GM23338 (cell line): ENCODE measurements around the gene RUNX1. TPM values are rescaled to one million over a fixed set of nuclear protein-coding genes. Genes with fewer than 3 reads are reported as not detected.

ENCODE experiments used
- ATAC-seq: fragments of 200-7000 bp; cut with Tn5 transposase; 3 replicates; pipeline ENCODE4 v1.9.1; 2020
- DNase-seq: peaks from one replicate; pipeline ENCODE4 v3.0.0-alpha.2; 2015; ENCODE audit warnings: low spot score
- H2AFZ ChIP-seq: fragments of 200-600 bp; sonication (generic); 2 replicates; pipeline ENCODE4 v1.8.0; 2016; ENCODE audit warnings: antibody characterized with exemption, mild to moderate bottlenecking, moderate library complexity
- H3F3A ChIP-seq: fragments of 200-600 bp; sonication (generic); replicated peaks from 2 replicates; pipeline ENCODE4 v1.8.0; 2017; ENCODE audit warnings: antibody characterized with exemption, mixed run types, low read depth
- H3K27ac ChIP-seq: fragments of 200-600 bp; sonication (generic); 2 replicates; pipeline ENCODE4 v1.6.1; 2016; ENCODE audit warnings: low read depth
- H3K27me3 ChIP-seq: fragments of 200-600 bp; sonication (generic); 2 replicates; pipeline ENCODE4 v1.8.0; 2016; ENCODE audit warnings: mild to moderate bottlenecking, mixed run types, moderate library complexity; ENCODE audit not compliant: insufficient read depth
- H3K36me3 ChIP-seq: fragments of 200-600 bp; sonication (generic); 2 replicates; pipeline ENCODE4 v1.8.0; 2016; ENCODE audit warnings: mild to moderate bottlenecking; ENCODE audit not compliant: insufficient read depth
- H3K4me1 ChIP-seq: fragments of 200-600 bp; sonication (generic); 2 replicates; pipeline ENCODE4 v1.8.0; 2016; ENCODE audit warnings: mild to moderate bottlenecking, moderate library complexity; ENCODE audit not compliant: insufficient read depth
- H3K4me2 ChIP-seq: fragments of 200-600 bp; sonication (generic); 2 replicates; pipeline ENCODE4 v1.7.1; 2017; ENCODE audit warnings: mixed run types
- H3K4me3 ChIP-seq: fragments of 200-600 bp; sonication (generic); 2 replicates; pipeline ENCODE4 v1.6.1; 2016; ENCODE audit warnings: mixed run types
- H3K79me2 ChIP-seq: fragments of 200-600 bp; sonication (generic); replicated peaks from 2 replicates; pipeline ENCODE4 v1.8.0; 2017; ENCODE audit warnings: mild to moderate bottlenecking; ENCODE audit not compliant: insufficient read depth
- H3K9me2 ChIP-seq: fragments of 200-600 bp; sonication (generic); 2 replicates; pipeline ENCODE4 v1.8.0; 2017; ENCODE audit not compliant: insufficient read depth
- H4K20me1 ChIP-seq: fragments of 200-600 bp; sonication (generic); replicated peaks from 2 replicates; pipeline ENCODE4 v1.8.0; 2017; ENCODE audit warnings: mild to moderate bottlenecking; ENCODE audit not compliant: insufficient read depth
- H3K27ac Mint-ChIP-seq: 2 replicates; pipeline ENCODE4 v1.8.0; 2020; ENCODE audit warnings: inconsistent platforms, mild to moderate bottlenecking, moderate library complexity, mixed read lengths
- H3K27me3 Mint-ChIP-seq: 3 replicates; pipeline ENCODE4 v1.8.0; 2022; ENCODE audit warnings: low read depth, mild to moderate bottlenecking, moderate library complexity, mixed read lengths, inconsistent platforms; ENCODE audit not compliant: insufficient read depth, poor library complexity
- H3K36me3 Mint-ChIP-seq: 3 replicates; pipeline ENCODE4 v1.8.0; 2021; ENCODE audit warnings: low read depth, mild to moderate bottlenecking, inconsistent platforms, moderate library complexity, mixed read lengths
- H3K4me1 Mint-ChIP-seq: 3 replicates; pipeline ENCODE4 v1.8.0; 2020; ENCODE audit warnings: mild to moderate bottlenecking, inconsistent platforms, mixed read lengths
- H3K4me3 Mint-ChIP-seq: 3 replicates; pipeline ENCODE4 v1.8.0; 2021; ENCODE audit warnings: moderate library complexity, mild to moderate bottlenecking, inconsistent platforms, mixed read lengths
- H3K9me3 Mint-ChIP-seq: 3 replicates; pipeline ENCODE4 v1.8.0; 2020; ENCODE audit warnings: moderate library complexity, mild to moderate bottlenecking, inconsistent platforms, mixed read lengths
- EZH2 ChIP-seq: fragments of 200-600 bp; sonication (generic); IDR thresholded peaks from one replicate; pipeline ENCODE4 v1.8.0; 2017; ENCODE audit warnings: antibody characterized with exemption, mild to moderate bottlenecking, low read depth; ENCODE audit not compliant: unreplicated experiment
- EZH2phosphoT487 ChIP-seq: fragments of 200-600 bp; sonication (generic); IDR thresholded peaks from one replicate; pipeline ENCODE4 v1.8.1; 2018; ENCODE audit warnings: antibody characterized with exemption; ENCODE audit not compliant: unreplicated experiment
- JUNB ChIP-seq: IDR thresholded peaks from one replicate; pipeline ENCODE4 v1.6.1; 2016; ENCODE audit warnings: antibody characterized with exemption; ENCODE audit not compliant: unreplicated experiment
- POLR2AphosphoS5 ChIP-seq: IDR thresholded peaks from 2 replicates; pipeline ENCODE4 v1.6.1; 2016; ENCODE audit warnings: antibody characterized with exemption, low read depth
- ZNF114 ChIP-seq: fragments of 250-450 bp; sonication (Bioruptor Pico); IDR thresholded peaks from 2 replicates; pipeline ENCODE4 v1.5.0; 2020; ENCODE audit warnings: mild to moderate bottlenecking, moderate library complexity
- ZNF331 ChIP-seq: fragments of 250-450 bp; sonication (Bioruptor Pico); IDR thresholded peaks from 2 replicates; pipeline ENCODE4 v1.5.0; 2020; ENCODE audit warnings: low read depth, mild to moderate bottlenecking, moderate library complexity
- polyA plus RNA-seq: library from polyadenylated mRNA; unstranded; fragments of >200 nt; fragmentation: Nextera tagmentation; extraction: Ambion mirVana; gene quantifications from 2 replicates; pipeline ENCODE4 v1.2.1, GENCODE V29; 2016
- total RNA-seq: library from RNA; depleted of rRNA; stranded (reverse); fragments of >200 nt; shearing (Covaris generic); gene quantifications from 2 replicates; pipeline ENCODE4 v1.2.3, GENCODE V29; 2014
- TF ChIP-seq, protein P1 (sequence below): fragments of 250-450 bp; sonication (Bioruptor Pico); IDR thresholded peaks from 2 replicates; pipeline ENCODE4 v1.5.0; 2020; ENCODE audit warnings: mild to moderate bottlenecking, moderate library complexity
- TF ChIP-seq, protein P2 (sequence below), 2 experiments: fragments of 200-600 bp in 1 of 2; sonication (generic) in 1 of 2; conservative IDR thresholded peaks; 2 replicates each; pipeline versions ENCODE4 v1.5.1 to v1.6.1; 2016 to 2017; ENCODE audit warnings: antibody characterized with exemption in 2 of 2, low read depth in 2 of 2, mild to moderate bottlenecking in 2 of 2, moderate library complexity in 1 of 2

RUNX1 gene
- total and polyA plus RNA-seq, 2 experiments from 2014 or later, result 0.29 to 1.1 TPM

DNA sequence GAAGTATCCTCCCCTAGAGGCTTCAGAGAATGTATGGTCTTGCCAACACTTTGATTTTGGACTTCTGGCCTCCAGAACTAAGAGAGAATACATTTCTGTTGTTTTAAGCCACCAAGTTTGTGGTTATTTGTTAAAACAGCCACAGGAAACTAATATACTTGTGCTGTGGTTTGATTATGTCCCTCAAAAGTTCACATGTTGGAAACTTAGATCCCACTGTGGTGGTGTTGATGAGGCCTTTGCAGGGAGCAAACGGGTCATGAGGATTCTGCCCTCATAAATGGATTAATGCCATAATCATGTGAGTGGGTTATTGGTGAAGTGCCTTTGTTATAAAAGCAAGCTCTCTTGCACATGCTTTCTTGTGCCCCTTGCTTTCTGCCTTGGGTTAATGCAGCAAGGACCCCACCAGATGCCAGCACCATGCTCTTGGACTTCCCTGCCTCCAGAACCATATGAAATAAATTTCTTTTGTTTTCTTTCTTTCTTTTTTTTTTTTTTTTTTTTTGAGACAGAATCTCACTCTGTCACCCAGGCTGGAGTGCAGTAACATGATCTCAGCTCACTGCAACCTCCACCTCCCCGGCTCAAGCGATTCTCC is 223.1 kb downstream of the RUNX1 start (continued):
- TF ChIP-seq, protein P1, sequence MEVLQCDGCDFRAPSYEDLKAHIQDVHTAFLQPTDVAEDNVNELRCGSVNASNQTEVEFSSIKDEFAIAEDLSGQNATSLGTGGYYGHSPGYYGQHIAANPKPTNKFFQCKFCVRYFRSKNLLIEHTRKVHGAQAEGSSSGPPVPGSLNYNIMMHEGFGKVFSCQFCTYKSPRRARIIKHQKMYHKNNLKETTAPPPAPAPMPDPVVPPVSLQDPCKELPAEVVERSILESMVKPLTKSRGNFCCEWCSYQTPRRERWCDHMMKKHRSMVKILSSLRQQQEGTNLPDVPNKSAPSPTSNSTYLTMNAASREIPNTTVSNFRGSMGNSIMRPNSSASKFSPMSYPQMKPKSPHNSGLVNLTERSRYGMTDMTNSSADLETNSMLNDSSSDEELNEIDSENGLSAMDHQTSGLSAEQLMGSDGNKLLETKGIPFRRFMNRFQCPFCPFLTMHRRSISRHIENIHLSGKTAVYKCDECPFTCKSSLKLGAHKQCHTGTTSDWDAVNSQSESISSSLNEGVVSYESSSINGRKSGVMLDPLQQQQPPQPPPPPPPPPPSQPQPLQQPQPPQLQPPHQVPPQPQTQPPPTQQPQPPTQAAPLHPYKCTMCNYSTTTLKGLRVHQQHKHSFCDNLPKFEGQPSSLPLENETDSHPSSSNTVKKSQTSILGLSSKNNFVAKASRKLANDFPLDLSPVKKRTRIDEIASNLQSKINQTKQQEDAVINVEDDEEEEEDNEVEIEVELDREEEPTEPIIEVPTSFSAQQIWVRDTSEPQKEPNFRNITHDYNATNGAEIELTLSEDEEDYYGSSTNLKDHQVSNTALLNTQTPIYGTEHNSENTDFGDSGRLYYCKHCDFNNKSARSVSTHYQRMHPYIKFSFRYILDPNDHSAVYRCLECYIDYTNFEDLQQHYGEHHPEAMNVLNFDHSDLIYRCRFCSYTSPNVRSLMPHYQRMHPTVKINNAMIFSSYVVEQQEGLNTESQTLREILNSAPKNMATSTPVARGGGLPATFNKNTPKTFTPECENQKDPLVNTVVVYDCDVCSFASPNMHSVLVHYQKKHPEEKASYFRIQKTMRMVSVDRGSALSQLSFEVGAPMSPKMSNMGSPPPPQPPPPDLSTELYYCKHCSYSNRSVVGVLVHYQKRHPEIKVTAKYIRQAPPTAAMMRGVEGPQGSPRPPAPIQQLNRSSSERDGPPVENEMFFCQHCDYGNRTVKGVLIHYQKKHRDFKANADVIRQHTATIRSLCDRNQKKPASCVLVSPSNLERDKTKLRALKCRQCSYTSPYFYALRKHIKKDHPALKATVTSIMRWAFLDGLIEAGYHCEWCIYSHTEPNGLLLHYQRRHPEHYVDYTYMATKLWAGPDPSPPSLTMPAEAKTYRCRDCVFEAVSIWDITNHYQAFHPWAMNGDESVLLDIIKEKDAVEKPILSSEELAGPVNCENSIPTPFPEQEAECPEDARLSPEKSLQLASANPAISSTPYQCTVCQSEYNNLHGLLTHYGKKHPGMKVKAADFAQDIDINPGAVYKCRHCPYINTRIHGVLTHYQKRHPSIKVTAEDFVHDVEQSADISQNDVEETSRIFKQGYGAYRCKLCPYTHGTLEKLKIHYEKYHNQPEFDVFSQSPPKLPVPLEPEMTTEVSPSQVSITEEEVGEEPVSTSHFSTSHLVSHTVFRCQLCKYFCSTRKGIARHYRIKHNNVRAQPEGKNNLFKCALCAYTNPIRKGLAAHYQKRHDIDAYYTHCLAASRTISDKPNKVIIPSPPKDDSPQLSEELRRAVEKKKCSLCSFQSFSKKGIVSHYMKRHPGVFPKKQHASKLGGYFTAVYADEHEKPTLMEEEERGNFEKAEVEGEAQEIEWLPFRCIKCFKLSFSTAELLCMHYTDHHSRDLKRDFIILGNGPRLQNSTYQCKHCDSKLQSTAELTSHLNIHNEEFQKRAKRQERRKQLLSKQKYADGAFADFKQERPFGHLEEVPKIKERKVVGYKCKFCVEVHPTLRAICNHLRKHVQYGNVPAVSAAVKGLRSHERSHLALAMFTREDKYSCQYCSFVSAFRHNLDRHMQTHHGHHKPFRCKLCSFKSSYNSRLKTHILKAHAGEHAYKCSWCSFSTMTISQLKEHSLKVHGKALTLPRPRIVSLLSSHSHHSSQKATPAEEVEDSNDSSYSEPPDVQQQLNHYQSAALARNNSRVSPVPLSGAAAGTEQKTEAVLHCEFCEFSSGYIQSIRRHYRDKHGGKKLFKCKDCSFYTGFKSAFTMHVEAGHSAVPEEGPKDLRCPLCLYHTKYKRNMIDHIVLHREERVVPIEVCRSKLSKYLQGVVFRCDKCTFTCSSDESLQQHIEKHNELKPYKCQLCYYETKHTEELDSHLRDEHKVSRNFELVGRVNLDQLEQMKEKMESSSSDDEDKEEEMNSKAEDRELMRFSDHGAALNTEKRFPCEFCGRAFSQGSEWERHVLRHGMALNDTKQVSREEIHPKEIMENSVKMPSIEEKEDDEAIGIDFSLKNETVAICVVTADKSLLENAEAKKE (CRISPR knock-in tag), result no peak
- TF ChIP-seq EZH2 (no peak), POLR2AphosphoS5 (no peak), ZNF114 (no peak), EZH2phosphoT487 (no peak)
- TF ChIP-seq, protein P2, sequence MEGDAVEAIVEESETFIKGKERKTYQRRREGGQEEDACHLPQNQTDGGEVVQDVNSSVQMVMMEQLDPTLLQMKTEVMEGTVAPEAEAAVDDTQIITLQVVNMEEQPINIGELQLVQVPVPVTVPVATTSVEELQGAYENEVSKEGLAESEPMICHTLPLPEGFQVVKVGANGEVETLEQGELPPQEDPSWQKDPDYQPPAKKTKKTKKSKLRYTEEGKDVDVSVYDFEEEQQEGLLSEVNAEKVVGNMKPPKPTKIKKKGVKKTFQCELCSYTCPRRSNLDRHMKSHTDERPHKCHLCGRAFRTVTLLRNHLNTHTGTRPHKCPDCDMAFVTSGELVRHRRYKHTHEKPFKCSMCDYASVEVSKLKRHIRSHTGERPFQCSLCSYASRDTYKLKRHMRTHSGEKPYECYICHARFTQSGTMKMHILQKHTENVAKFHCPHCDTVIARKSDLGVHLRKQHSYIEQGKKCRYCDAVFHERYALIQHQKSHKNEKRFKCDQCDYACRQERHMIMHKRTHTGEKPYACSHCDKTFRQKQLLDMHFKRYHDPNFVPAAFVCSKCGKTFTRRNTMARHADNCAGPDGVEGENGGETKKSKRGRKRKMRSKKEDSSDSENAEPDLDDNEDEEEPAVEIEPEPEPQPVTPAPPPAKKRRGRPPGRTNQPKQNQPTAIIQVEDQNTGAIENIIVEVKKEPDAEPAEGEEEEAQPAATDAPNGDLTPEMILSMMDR (conservative IDR thresholded peaks at IDR 0.05; ENCODE audit: low read depth in 2 of 2), result no peak

DNA sequence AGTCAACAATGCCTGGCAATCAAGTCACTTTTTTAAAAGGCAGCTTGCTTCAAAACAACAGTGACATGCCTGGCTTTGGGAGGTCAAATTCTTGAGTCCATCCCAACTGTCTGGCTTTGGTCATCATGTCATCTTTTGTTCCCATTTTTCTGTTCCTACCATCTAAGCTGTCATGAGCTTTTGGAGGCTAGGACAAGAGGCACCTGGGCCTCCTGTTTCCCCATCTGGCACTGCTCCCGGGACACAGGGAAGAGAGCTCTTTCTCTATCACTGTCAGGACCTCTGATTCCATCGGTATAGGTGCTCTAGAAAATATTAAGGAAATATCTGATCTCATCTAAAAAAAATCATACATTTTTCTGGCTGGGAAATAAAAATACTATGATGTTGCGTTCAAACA is 224.0 kb downstream of the RUNX1 start:
- peaks cover 24% of the 10 kb centered on the region for H3K9me3 Mint-ChIP-seq
- Histone ChIP-seq H4K20me1 (no peaks in the 10 kb centered on the region), H3K27ac (no peak overlapping the region), H2AFZ (no peak overlapping the region), H3F3A (no peaks in the 10 kb centered on the region), H3K4me3 (no peak overlapping the region), H3K4me1 (peaks cover 13% of the 10 kb centered on the region), H3K79me2 (no peaks in the 10 kb centered on the region), H3K36me3 (no peaks in the 10 kb centered on the region), H3K9me2 (no peaks in the 10 kb centered on the region), H3K4me2 (no peak overlapping the region), H3K27me3 (no peaks in the 10 kb centered on the region)
- H3K36me3 Mint-ChIP-seq, result peaks cover 15% of the 10 kb centered on the region
- H3K4me1 Mint-ChIP-seq, result peaks cover 11% of the 10 kb centered on the region
- peaks cover 2% of the 10 kb centered on the region for H3K27me3 Mint-ChIP-seq
- ATAC-seq, result no peak
- no peak overlapping the region for H3K4me3 Mint-ChIP-seq
- no peak for DNase-seq
- H3K27ac Mint-ChIP-seq, result no peak overlapping the region
- TF ChIP-seq, protein P2 (conservative IDR thresholded peaks at IDR 0.05; ENCODE audit: low read depth in 2 of 2), result no peak
- TF ChIP-seq POLR2AphosphoS5 (no peak), JUNB (no peak), EZH2 (no peak), ZNF331 (CRISPR knock-in tag) (no peak)
